Nucleus accumbens (tissue), 56 donors: ENCODE results near the gene RANBP3.
A peak's percentile ranks its signal among the peaks of the same experiment; 100 is the strongest.

Experiments used
- DNase-seq, 56 donors: peaks; one replicate each; lab custom pipeline; 2025; lab: John Stamatoyannopoulos, UW

The RANBP3 gene

DNA sequence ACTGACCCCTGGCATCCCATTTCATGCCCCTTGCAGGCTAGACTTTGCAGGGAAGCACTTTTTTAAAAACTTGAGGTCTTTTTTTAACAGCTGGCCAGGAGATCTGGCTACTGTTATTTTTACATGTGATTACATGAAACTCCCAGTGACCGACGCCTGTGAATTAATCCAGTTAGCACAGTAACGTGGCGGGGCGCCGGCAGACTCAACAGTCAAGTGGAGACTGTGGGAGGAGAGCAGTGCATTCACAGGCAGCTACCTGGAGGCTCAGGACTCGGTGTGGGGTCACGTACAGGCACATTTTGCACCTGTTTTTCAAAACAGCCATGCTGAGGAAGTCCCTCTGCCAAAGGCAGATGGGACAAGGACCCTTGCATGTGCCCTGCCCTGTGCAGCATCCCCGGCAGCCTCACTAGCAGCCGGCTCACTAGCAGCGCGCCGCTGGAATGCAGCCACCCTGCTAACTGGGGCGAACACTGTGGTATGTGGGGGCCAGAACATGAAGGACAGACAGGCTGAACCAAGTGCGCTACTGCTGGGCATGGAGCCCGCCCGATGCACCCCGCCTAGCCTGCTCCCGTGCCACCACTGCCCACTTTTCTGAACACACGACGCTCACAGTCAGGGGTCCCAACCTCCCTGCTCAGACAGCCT, 45.2 kb downstream of the RANBP3 start:
- peak in 11 of 56 donors; percentile 9 to 52 (median 23) for DNase-seq

DNA sequence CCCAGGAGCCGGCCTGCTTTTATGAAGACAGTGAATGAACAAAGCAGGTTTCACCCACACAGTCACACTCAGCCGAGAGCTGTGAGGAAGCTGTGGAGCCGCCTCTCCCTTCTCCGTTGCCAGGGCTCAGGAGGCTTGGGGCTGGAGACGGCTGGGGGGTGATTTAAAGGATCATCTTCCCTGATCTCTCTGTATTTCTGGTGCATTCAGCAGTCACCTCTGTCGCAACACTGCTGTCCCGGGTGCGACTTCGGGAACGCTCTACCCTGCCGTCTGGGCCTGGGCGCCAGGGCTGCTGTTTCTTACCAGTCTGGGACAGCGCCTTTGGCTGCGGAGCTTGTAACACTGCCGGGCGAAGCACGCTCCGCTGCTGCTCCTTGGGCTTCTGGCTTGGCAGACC, 45.8 kb downstream of the RANBP3 start:
- DNase-seq, result peak in 28 of 56 donors; percentile 9 to 79 (median 37)

DNA sequence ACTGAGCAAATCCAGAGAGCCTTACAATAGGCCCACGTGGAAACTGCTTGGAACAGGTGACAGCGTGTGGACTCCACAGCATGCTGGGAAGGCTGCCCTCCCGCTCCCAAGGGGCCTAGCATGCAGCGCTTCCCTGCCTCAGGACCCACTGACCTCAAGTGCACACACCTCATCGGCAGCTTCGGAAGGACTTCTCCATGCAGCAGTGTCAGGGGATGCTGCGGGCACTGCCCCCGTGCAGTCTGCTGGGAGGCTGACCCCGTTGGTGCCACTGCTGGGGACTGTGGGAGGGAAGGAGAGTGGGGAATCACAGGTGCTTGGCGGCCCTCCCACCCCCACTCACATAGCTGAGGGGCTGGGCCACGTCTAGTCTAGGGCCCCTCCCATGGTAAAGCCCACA, 46.7 kb downstream of the RANBP3 start:
- no peak for DNase-seq

DNA sequence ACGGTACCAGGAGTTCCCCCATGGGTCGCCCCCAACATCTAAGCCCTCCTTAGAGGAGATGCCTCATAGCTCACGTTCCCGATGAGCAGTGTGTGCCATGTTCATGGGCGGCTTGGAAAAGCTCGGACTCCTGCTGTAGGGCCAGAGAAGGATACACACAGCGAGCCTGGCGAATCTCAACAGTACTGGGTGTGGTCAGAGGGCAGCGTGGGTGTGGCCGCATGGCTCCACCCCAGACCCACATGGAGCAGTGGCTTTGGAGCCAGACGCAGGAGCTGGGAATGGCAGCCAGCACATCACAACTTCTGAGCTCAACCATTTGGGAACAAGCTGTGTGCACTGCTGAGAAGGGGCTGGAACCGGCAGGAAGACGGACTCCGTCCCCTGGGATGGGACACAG, 48.3 kb downstream of the RANBP3 start:
- no peak for DNase-seq

DNA sequence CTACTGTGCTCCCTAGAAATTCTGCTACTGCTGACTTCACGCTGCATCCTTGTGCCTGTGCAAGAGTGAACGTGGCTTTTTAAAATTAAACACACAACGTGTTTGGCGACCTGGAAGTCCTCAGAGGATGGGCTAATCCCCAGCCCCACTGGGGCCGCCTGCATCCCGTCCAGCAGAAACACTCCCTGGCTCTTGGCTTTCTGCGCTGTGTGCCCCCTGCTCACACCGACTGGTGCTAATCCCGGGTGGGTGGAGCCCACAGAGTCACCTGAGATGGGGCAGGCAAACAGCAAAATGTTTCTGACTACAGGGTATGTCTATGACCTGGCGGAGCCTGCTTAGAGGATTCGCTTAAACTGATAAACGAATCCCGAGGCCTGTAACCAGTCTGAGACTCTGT, 48.8 kb downstream of the RANBP3 start:
- DNase-seq, result no peak

DNA sequence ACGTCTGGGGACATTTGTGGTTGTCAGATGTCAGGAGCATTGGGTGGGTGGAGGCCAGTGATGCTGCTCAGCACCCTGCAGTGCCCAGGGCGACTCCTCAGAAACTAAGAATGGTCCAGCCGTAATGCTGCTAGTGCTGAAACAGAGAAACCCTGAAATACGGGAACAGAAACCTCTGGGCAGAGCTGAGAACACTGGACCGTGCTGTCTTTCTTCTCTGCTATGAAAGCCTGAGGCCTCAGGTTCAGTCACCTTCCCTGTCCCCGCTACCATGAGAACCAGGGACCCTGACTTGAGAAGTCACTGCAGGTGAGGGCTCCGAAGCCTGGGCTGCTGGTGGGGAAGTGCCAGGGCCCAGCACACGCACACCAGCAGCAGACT, 50.5 kb downstream of the RANBP3 start:
- DNase-seq, result no peak

DNA sequence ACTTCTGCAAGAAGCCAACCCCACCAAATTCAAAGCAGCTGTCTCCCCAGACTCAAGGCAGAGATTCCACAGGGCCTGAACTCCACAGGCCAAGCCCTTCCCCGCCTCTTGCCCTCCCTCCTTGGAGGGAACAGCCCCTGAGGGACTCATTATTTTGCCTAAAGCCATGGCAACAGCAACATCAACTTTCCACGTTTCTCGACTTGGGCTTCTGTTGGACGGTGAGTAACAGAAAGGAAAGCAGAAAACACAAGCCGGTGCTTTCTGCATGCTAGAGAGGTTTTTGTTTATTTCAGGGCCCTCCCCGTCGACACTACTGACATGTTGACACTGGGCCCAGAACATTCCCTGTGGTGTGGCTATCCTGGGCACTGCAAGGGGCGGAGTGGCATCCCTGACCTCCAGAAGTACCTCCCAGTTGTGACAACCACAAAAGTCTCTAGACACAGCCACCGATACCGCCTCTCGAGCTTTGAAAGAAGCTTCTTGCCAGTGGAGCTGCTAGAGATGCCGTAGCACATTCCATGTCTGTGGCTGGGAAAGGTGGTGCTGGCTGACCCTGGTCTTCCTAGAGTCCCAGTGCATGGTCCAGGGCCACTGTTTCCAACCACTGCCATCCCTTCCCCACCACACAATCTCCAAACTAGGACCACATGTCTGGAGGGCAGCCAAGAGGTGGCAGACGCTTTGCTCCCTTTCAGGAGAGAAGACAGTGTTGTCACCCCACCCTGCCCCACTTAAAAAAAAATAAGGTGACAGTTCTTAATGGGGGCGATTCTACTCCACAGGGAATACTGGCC, 51.1 kb downstream of the RANBP3 start:
- peak in 1 of 56 donors; percentile 22 for DNase-seq

DNA sequence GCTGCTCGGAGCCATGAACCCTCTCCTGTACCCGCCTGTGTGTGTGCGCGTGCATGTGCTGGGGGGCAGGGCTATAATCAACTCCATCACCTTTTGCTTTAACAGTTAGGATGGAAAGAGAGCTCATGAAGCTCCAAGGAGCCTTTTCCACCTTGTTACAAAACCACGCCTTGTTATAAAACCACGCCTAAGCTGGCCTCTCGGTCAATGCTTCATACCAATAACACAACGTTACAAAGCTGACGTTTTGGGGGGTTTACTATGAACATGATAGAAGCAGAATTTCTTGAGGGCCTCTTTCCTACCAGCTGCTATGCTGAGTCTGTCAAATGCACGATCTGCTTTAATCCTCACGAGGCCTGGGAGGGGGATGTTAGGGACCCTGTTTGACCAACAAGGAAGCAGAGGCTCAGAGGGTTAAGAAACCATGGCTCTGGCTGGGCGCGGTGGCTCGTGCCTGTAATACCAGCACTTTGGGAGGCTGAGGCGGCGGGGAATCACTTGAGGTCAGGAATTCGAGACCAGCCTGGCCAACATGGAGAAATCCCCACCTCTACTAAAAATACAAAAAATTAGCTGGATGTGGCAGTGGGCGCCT, 52.0 kb downstream of the RANBP3 start:
- DNase-seq, result no peak

DNA sequence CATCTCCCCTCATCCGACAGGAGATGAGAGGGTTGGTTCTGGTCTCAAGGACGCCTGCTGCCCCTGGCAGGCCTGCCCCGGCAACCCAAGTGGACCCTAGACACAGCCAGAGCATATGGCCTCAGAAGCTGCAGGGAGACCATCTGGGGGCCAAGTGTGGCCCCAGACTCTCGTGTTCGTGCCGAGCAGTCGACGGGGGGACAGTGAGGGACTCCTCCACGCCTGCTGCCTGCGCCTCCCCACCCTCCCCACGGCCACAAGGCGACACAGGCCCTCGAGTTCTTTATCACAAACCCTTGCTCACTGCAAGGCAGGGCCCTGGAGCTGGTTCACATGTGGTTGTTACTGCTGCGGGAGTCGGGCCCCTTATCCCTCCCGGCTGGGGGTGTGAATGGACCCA, 54.6 kb downstream of the RANBP3 start:
- DNase-seq, result no peak

DNA sequence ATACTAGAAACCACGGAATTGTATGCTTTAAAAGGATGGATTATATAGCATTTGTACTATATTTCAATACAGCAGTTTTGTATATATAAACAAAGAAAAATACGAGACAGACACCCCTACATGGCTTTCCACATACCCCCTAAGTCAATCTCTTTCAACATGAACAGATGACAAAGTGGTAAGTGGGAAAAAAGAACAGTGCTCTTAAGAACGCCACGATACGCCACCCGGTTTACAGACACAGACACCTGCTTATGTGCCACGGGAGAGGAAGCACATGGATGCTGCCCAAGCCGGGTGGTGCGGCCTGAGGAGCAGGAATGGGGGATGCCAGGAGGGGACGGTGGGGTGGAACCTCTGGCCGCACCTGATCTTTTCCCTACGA, 55.8 kb downstream of the RANBP3 start:
- no peak for DNase-seq

DNA sequence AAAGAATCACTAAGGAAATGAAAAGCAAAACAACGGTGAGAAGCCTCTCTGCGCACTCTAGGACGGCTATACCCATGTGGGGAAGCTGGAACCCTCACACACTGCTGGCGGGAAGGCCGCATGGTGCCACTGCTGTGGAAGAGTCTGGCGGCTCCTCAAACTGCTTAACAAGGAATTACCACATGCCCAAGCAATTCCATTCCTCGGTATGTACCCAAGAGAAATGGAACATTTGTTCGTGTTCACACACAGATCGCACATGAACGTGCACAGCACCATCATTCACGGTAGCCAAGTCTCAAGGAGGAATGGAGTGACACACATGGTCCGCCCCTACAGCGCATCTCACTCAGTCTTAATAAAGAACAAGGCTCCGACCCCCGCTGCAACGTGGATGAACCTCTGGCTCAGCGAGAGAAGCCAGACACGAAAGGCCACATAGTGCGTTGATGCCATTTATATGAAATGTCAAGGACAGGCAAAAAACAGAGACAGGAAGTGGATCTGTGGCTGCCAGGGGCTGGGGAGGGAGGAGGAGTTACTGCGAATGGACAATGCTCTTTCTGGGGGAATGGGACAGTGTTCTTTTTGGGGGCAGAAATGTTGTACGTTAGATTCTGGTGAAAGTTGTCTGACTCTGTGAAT, 56.3 kb downstream of the RANBP3 start:
- no peak for DNase-seq

DNA sequence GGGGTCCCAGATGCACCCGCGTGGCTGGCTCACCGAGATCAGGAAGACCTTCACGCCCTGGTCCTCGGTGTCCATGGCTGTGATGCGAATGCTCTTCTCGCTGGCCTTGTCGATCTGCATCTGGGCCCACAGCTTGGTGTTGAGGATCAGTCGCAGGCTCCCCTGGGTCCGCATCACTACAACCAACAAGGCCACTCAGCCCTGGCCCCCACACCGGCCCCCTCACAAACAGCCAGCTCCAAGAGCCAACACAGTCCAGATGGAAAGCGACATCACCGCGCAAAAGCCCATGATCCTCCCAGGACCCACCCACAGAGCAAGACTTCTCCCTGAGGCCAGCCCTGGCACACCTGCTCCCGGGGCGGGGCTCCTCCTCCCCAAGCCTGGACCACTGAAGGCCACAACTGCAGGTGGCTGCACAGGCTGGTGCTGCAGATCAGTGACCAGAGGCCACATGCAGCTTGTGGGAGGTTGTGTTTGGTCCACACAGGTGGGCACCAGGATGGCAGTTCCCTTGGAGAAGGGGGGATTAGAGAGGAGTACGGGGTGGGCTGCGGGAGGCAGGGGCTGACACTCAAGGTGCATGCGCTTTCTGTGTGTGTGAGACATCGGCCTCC, 59.4 kb downstream of the RANBP3 start:
- DNase-seq, result no peak

DNA sequence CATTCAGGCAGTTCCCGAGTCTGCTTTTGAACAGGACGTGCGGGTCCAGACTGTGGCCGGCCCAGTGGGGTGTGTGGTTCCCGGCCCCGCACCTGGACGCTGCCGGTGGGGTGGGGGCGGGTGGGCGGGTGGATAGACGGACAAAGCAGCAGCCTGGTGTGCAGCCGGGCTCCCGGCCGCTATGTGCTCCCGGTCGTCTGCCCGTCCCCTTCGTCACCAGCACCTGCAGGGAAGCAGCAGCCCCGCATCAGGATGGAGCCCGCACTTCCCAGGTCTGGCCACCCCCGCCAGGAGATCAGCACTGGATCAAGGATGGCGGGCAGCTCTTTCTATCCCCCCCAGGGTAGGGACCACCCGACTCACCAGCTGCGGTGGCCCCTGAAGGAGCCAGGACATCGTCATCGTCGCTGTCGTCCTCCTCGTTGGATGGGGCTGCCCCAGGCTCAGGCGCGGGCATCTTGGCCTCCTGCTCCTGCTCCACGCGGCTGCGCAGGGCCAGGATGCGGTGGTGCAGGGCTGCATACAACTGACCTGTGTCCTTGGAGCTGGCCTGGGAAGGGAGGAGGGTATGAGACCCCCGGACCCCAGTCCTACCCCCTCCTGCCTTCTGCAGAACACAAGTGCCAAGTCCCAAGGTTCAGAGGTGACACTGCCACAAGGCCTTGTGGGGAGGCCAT, 60.4 kb downstream of the RANBP3 start:
- no peak for DNase-seq

DNA sequence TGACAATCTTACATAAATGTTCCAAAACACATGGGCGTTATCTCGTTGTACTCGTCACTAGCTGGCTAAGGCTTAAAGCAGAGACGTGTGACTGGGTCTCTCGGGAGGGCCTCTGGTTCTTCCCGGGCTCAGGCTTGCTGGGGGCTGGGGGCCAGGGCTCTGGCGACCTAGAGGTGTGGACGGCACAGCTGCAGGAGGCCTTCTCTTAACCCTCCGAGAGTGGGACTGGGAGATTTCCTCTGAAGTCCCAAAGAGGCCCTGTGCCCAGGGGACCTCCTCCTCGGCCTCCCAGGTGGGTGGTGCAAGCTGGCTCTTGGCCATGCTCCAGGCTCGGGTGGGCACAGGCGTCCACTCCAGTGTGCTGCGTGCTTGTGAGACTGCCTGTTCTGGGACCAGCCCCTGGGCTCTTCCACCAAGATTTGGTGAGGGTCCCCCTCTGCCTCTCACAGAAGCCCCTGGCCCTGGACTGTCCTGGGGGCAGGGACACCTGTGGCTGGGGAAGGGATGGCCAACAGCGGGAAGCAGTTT, 61.7 kb downstream of the RANBP3 start:
- no peak for DNase-seq

DNA sequence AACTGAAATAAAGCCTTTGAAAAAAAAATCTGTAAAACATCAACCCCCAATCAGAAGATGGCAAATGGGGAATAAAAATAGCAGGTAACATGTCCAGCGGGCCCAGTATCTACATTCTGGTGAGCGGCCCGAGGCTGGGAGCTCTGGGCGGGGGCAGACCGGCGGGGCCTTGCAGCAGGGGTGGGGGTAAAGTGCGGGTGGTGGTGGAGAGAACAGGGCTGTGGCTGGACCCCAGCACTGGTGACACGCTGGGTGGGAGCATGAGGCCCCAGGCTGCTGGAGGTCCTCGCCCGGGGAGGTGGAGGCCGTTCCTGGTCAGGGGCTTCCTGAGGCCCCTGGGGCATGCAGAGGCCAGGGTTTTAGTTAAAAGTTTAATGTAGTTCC, 62.2 kb downstream of the RANBP3 start:
- DNase-seq, result no peak

DNA sequence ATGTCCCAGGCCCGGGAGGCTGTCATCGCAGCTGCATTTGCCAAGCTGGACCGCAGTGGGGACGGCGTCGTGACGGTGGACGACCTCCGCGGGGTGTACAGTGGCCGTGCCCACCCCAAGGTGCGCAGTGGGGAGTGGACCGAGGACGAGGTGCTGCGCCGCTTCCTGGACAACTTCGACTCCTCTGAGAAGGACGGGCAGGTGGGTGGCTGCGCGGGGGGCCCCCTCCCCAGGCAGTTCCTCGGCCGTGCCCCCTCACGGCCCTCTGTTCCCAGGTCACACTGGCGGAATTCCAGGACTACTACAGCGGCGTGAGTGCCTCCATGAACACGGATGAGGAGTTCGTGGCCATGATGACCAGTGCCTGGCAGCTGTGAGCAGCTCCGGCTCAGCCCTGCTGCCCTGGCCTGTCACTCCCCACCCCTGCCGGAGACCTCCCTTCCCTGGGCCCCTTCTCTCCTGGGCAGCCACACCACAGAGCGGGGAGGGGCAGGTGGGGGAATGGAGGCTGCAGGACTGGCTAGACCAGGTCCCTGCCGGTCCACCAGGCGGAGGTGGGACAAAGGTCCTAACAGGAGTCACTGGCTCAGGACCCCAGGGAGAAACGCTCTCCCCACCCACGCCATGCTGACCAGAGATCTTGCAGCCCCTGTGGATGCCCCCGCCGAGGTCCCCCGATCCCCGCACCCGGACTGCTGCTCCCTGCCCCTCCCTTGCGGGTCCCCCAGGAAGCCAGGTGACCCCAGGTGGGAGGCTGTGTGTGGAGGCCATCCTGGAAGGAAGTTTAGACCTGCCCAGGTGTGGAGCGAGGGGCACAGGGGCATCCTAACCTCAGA, 62.8 kb downstream of the RANBP3 start:
- no peak for DNase-seq

DNA sequence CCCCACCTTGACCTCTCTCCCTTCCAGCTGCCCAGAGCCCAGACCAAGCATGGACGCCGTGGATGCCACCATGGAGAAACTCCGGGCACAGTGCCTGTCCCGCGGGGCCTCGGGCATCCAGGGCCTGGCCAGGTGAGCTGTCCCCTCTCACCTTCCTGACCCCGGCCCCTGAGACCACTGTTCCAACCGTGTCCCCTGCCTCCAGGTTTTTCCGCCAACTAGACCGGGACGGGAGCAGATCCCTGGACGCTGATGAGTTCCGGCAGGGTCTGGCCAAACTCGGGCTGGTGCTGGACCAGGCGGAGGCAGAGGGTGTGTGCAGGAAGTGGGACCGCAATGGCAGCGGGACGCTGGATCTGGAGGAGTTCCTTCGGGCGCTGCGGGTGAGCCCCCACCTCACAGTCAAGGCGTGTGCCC, 63.6 kb downstream of the RANBP3 start:
- no peak for DNase-seq

DNA sequence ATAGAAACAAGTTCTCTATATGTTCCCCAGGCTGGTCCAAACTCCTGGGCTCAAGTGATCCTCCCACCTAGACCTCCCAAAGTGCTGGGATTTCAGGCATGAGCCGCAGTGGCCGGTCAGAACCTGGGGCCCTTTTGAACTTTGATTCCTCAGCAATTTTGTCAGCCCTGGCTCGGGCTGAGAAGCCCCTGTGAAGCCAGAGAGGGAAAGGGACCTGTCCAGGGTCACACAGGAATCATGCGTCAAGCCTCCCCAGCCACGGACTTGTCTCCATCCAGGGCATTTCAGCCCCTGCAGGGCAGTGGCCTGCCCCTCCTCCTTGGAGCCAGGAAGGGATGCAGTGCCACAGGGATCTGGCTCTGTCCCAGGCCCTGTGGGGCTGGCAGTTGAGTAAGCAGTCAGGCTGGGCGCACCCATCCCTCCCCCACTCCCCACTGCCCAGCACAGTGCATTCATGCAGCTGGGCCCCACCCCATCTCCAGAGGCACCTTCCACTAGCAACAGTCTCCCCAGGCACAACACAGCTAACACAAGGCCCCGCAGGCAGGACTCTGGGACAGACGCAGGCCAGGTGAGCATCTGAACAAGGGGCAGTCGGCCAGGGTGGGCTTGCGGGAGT, 64.1 kb downstream of the RANBP3 start, which contains the start of gene CAPS:
Gene CAPS, plus strand, starts transcription at position 516 of the 619 bp plus-strand sequence. CDS start 153 bp downstream, outside the sequence.
- DNase-seq, result peak in 21 of 56 donors; percentile 3 to 70 (median 18)

DNA sequence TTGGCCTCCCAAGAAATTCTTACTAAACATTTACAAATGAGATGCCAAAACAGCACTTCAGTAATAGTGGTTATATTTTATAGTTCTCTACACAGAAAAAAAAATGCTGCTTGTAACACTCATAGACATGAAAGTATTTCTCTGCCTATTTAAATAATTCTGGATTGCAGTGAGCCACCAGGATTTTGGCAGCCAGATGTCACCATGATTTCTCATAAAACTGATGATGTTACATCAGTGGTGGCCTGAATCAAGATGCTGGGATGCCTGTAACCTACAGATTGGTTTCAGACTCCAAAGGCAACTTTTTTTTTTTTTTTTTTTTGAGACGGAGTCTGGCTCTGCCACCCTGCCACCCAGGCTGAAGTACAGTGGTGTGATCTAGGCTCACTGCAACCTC, 66.6 kb downstream of the RANBP3 start:
- DNase-seq, result no peak
